ENCODE measurements around the gene KCNMA1.

The KCNMA1 gene

DNA sequence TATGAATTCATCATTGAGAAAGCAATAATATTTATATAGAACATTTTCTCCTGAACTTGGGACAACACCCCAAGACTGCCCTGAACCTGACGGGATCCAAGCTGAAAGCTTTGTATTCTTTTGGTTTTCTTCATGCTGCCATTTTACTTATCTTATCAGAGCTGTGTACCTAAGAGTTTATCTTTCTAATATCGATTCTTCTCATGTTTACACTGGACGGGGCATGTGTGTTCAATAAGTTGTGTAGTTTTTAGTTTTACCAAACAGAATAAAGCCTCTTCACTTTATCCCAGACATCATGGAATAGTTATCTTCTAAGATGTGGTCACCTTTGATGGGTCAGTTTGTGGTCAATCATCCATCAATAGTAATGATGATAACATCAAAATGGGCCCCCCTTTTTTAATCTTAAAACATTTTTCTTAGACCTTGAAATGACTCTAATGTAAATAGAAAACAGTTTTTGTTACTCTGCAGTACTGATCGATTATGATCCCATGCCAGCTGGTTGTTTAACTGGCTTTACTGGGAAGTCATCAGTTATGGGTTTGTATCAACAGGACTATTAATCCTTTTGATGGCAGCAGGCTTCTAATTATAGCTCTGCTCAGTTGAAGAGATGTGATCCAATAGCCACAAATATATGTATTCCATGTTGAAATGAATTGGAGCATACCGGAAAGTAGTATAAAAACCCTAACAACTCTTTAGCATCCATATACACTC is 446.1 kb downstream of the KCNMA1 start:
- DNase-seq = no peak

DNA sequence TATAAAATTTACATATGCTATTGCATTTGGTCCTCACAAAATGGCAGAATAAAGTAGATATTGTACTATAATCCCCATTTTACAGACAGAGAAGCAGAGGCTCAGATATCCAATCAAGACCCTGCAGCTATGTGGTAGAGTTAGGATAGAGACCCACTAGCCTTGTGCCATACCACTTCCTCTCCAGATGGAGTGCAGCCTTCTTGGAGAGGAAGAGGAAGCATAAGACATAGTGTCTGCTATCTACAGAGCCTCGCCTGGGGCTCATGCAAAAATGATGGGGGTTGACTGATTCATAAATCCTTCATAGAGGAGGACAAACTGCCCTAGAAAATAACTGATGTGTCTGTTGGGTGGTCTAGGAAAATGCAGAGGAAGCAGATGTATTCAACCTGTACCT is 447.3 kb downstream of the KCNMA1 start:
- DNase-seq = no peak

DNA sequence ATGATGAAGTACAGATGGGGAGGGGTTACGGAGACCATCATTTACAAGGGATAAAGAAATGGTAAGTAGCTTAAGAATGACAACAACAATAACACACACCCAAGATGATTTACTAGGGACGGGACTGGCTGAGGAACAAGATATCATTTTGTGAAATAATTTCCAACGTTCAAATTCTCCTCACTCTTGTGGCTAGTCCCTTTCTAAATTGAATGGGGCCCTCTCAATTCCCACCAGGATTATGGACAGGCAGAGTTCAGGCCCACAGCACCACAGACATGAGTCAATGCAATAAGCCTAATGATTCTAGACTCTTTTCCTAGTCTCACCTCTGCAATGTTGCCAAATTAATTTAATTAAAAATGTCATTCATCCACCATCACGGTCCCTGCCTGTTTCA is 448.1 kb downstream of the KCNMA1 start:
- DNase-seq = no peak

DNA sequence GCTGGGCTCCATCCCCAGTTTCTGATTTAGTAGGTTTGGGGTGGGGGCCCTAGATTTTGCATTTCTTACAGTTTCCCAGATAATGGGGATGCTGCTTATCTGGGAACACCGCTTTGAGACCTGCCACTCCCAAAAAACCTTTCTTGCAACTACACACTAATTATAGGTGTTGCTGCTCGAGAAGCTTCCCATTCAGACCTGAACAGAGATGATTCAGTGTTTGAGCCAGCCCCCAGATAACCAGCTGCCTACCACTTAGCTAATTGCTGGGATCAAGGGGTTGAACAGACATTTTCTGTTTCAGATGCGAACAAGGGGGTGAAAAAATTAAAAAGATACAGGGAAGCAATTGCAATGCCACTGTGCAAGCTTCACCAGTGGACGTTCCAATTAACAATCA is 448.5 kb downstream of the KCNMA1 start:
- DNase-seq = no peak

DNA sequence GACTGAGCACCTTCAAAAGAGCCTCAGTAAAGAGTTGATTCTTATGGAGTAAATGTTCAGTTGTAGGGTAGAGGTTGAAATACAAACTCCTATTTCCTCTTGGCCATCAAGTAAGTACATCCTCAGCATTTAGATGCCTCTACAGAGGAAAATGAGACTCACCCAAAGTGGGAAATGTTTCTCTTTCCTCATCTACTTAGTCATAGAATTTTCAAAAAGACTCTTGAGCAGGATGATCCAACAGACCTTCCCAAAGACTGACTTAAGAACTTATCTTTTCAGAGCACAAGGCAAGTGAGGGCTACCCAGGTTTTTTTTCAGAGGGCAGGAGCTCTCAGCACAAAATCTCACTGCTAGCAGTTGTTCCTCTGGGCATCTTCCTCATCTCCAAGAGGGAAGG is 449.1 kb downstream of the KCNMA1 start:
- DNase-seq = peak; percentile 43

DNA sequence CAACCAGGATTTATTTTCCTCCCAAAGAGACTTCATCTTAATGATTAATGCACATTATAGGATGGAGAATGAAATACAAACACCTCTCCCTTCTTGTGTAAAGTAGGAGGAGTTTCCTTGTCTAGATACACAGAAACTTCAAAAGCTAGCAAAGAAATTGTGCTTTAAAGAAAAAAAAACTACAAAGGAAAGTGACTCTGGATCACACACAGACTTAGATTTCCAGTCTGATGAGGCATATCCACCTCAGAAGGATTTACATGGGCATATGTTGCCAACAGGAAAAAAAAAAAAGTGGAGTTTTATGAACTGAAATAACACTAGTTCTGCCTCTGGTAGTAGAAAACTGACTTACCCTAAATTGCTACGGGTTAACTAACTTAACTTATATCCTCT is 449.6 kb downstream of the KCNMA1 start:
- no peak for DNase-seq

DNA sequence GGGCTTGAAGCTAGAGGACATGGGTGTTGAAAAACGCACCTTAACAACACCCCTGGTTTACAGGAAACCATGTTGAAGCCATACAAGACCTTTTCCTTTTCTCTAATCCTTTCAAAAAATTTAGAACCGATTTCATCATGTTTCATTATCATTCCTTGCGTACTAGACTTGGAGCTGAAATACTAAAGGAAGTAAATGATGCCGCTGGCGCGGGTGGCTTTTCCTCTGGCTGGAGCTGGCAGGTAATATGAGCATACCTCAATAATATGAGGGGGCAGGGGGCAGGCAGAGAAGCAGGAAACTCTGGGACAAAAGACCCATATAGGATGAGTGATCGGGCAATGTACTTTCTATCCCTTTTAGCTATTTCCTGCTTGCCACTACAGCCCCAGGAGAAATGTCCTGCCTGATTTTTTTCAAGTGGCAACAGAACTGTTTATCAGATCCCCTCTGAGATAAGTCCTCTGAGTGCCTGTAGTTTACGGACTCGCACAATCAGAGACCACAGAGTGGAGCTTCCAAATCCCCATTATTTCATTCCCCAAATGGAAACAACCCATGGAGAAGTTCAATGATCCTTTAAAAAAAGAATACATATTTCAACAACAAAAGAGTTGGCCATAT is 450.1 kb downstream of the KCNMA1 start:
- no peak for DNase-seq

DNA sequence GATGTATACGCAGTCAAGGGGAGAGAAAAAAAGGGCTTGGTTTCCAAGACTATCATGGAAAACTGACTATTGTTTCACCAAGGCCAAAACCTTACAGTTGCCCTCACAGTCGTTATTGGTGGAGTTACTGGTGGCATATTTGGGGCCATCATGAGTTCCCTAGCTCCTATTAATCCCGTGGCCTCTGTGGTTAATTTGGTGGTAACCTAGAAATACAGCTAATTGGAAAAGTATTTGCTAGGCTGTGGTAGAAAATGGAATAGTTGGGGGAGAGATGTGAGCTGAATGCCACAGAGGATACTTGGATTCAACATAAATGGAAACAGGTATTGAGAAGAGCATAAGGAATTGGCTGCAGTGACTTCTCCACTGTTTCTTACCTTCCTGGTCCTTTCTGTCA is 450.7 kb downstream of the KCNMA1 start:
- DNase-seq = peak; percentile 70

DNA sequence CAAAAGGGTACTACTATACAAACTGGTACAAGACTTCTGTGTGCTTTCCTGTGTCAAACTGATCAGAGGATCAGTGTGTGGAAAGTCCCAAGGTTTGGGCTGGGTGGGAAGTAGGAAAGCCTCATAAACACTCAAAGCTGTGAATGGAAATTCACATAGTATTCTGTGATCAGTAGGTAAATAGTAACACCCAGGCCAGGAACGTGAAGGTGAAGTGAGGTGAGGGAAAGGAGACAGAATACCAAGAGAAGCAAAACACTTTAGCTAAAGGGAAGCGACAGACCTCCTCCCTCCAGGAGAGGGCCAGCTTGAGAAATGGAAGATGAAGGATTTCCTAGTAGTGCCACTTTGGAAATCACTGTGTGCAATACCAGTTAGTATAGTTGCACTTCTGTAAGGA is 451.9 kb downstream of the KCNMA1 start:
- no peak for DNase-seq

DNA sequence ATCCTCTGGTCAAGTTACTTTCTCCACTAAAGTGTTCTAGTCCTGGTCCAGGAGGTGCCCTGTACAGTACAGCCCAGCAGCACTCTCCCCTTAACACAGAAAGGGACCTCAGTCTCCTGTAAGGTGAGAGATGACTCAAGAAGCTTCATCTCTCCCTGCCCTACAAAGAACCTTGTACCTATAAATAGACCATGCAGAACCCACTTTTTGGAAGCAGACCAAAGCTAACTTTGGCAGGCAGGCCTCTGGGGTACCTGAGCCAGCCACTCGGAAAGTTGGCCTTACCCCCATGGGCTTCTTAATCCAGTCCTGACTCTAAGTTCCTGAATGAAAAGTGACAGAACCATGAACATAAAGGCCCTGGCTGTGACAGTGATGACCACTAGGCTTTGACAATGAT is 454.8 kb downstream of the KCNMA1 start:
- no peak for DNase-seq

DNA sequence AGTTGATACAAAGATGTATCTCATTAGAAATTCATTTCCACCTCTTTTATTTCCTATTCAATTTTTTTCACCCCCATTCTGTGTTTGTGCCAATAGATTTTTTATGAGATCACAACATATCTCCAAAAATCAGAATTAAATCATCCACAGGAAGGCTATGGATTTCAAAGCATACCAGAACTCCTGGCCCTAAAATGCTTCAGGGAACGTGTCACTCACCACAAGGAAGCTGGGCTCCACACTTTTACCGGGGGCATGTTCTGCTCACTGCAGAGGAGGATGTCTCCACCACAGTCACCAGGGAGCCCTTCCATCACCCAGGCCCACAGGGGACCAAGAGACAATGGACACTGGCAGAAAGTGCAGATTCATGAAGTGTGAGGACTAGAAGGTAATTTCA is 456.8 kb downstream of the KCNMA1 start:
- DNase-seq = peak; percentile 68

DNA sequence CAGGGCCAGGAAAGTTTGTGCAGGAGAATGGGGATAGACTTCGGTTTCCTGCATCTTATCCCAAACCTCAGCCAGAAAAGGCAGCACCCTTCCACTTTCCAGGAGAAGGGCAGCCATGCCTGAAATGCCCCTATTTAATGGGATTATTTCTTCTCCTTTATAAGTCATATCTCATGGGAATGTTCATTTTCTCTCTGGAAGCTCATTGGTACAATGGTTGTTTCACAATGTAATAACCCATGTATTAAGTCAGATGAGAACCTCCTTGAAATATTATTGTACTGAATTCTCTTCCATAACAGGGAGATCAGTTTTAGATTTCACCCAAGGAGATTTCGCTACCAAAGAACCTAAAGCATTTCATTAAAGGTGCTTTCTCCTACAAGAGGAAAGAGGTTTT is 457.5 kb downstream of the KCNMA1 start:
- DNase-seq = no peak

DNA sequence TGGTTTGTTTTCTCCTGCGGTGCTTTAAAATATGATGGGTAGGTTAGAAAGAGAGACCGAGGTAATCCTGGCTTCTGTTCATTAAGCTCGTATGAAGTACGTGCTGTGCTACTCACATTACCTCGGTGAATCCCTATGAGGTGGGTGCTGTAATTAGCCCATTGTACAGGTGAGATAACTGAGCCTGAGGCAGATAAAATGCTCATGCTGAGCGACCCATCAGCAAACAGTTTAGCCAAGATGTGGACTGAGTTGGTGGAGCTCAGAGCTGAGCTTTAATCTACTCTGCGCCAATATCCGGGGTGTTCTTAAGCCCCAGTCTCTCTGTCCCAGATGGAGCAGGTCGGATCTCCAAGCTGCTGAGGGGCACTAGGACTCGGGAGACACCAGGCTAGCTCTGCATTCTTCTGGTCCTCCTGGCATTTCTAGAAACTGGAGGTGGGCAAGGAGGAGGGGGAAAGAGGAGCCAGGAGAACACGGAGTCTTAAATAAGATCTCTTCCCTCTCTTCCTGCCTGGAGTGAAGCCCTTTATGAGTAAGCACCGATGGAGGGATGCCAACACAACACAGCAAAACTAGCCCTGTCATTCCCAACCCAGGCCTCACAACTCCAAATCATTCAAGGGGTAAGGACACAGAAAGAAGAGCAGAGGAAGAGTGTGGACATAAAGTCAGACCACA is 458.5 kb downstream of the KCNMA1 start:
- DNase-seq = peak; percentile 93

DNA sequence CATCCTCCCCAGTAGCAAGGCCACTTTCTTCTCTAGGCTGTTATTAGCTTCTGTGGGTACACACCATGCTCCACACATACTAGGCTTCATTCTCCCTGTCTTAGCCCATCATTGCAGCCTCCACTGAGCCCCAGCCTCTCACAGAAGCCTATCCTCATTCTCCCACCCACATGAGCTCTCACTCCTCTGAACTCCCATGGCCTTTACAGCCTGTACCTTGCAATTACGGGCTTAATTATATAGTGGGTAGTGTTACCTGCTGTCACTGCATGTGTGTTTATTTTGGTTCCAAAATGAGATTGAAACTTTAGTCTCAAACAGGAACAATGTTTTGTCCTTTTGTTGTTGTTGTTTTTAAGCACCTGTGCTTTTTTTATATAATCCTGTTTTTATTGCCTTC is 460.0 kb downstream of the KCNMA1 start:
- no peak for DNase-seq

DNA sequence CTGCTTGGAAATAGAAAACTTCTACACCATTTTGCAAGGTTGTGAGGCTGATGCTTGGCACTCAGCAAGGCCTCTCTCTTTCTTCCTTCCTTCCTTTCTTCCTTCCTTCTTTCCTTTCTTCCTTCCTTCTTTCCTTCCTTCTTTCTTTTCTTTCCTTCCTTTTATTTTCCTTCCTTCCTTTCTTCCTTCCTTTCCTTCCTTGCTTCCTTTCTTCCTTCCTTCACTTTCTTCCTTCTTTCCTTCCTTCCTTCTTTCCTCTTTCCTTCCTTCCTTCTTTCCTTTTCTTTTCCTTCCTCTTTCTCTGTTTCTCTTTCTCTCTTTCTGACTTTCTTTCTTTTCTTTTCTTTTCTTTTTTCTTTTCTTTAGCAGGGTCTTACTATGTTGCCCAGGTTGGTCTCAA is 460.4 kb downstream of the KCNMA1 start:
- DNase-seq = no peak

DNA sequence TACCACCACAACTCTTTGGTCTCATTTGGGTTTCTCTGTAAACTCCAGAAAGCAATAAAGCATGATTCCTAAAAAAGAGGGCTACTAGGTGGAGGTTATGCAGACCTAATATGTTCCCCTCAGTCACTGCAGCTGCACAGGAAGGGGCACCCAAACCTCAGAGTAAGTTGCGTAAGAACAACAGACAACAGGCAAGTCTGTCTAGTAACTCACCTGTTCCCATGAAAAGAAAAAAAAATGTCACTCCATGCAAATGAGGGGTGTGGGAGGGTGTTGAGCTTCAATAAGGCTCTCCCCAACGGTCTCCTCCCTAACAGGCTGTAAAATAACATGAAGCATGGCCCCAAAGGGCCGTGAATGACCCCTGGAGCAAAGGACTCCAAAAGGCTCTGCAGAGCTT is 461.4 kb downstream of the KCNMA1 start:
- no peak for DNase-seq

DNA sequence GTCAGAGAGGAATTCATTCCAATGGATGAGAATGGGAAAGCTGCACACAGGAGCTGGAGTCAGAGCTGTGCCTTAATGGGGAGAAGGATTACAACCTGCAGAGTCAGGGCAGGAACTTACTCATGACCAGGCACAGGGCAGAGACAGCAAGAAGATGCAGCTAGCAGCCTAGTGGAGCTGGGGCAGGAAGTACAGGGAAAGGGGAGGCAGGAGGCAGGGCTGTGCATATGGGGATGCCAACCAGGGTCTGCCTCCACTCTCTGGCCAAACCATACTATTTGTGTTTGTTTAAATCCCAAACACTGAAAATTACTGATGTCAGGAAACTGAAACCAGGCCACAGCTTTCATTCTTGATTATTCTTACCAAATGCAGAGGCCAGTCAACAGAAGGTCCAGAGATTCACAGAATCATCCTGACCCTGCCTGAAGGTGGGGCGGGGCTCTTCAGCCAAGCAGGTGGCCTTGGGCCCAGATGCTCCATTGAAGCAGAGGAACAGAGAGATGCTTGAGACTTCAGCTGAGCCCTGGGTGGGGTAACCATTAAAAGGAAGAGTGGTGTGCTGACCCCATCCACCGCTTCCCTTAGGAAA is 461.9 kb downstream of the KCNMA1 start:
- DNase-seq = no peak

DNA sequence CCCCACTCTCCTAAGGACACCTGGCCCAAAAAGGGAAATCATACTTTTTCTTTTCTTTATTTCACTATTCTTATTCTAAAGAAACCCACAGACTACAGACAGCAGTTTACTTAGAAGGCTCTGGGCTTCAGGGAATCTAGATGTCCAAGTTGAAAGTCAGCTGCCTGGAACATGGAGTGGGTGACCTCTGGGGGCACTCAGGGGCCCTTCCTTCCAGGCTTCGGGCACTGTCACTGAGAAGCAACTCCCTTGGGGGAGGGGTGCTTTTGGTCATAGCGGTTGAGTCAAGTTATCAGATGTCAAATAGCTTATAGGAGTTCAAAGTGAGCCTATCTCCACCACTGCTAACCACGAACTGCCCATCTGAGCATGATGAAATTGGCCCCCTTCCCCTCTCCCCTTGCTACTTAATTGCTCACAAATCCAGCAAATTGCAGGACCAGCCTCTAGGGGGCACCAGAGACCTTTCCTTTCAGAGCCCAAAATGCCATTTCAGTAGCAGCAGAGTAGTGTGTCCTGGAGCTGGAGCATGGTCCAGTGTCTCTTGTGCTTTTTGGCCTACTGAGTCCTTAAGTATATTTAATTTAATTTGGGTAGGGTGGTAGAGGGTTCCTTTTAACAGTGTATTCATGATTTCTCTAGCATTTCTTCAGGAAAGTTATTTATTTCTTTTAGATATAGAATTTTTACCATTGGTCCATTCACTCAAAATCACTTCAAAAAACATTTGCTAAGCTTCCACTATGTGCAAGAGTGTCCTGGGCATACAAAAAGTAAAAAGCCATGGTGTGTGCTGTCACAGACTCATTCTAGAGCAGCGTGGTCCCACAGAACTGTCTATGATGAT is 463.8 kb downstream of the KCNMA1 start:
- peak; percentile 80 for DNase-seq

DNA sequence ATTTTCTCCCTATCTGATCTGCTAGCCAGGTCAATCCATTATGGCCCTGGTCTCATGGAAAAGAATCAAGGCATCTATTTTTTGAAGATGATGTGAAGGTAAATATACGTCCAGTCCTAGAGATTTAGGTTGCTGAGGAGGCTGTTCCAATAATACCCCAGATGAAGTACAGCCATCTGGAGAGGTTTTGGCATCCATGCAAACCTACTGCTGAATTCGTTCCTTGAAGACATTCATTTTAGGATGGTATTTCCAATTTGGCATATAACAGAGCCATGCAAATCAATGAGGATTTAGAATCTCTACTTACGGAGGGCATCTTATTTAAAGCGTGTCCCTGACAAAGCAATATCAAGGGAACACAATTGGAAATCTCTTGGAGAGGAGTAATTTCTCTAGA is 465.5 kb downstream of the KCNMA1 start:
- DNase-seq = no peak

DNA sequence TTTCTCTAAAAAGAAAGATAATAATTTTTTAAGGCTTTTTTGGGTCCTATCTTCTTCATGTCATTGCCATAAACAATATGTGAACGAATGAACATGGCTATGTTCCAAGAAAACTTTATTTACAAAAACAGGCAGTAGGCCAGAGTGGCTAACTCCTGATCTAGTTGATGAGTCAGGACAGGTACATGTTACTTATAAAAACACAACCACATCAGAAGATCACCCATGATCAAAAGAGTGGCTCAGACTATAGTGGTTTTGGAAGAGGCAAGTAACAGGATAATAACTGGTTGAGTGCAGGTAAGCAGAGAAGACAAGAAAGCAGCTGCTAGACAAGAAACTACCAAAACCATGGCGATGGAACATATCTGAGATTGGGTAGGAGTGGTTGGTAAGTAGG is 468.7 kb downstream of the KCNMA1 start:
- no peak for DNase-seq

DNA sequence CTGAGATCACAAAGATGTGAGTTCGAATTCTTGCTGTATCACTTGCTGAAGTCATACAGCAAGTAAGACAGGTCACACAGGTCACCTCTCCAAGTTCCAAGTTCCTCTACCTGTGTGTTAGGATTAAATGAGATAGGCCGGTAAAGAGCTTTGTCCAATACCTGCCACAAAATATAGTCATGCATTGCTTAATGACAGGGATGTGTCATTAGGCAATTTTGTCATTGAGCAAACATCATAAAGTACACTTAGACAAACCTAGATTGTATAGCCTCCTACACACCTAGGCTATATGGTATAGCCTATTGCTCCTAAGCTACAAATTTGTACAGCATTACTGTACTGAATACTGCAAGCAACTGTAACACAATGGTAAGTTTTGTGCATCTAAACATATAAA is 469.4 kb downstream of the KCNMA1 start:
- no peak for DNase-seq

DNA sequence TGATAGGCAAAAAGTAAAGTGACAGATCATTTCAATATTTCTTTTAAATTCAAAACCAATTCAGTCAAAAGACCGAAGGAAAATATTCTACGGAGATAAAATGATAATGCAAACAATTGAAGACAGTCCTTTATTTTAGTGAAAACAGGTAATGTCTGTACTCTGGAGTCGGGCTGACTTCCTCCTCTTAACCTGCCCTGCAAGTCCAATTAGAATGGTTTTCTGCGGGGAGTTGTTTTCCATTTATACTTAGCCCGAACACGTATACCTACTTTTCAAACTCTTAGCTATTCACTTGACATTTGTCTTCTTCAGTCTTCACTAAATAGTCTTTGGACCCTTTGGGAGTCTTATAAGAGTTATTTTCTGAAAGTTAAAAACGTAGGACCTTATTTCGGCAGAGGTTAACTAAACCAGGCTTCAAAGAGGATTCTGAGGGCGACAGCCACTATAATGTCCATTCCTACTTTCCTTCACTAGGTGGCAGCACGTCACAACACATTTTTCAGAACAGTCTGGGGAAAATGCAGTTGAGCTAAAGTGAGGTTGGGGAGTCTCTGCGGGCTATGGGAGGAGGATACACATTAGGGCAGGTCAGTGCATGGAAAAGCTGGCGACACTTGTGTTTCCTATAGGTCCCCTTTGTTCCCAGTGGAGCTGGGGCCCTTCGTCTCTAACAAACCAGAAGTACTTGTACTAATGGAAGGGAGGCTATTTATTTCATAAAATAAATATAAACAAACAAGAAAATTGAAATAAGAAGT is 472.0 kb downstream of the KCNMA1 start:
- DNase-seq = peak; percentile 79
